ENCODE data around the gene ACP2. TPM values are rescaled to one million over a fixed set of nuclear protein-coding genes. Genes with fewer than 3 reads are reported as not detected.

Gene ACP2, protein sequence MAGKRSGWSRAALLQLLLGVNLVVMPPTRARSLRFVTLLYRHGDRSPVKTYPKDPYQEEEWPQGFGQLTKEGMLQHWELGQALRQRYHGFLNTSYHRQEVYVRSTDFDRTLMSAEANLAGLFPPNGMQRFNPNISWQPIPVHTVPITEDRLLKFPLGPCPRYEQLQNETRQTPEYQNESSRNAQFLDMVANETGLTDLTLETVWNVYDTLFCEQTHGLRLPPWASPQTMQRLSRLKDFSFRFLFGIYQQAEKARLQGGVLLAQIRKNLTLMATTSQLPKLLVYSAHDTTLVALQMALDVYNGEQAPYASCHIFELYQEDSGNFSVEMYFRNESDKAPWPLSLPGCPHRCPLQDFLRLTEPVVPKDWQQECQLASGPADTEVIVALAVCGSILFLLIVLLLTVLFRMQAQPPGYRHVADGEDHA
- polyA plus RNA-seq = 87.3 TPM
- long read RNA-seq, donor 1, transcript ACP2-201 (11 exons, 2,203 nt) = major isoform, 12 of 12 reads
- long read RNA-seq, donor 1, partial matches to known transcripts = 0 of 12 reads
- long read RNA-seq, donor 1, other reads (novel, unspliced or antisense) = 0 of 12 reads
- long read RNA-seq, donor 2, transcript ACP2-201 (11 exons, 2,203 nt) = major isoform, 16 of 27 reads
- long read RNA-seq, donor 2, partial matches to known transcripts = 8 of 27 reads
- long read RNA-seq, donor 2, other reads (novel, unspliced or antisense) = 0 of 27 reads
- long read RNA-seq, donor 3 = 0 reads
- long read RNA-seq, donor 4 = 0 reads
- long read RNA-seq, donor 5, partial matches to known transcripts = 24 of 35 reads
- long read RNA-seq, donor 5, other reads (novel, unspliced or antisense) = 6 of 35 reads
- long read RNA-seq, donor 6, transcript ACP2-201 (11 exons, 2,203 nt) = major isoform, 13 of 22 reads
- long read RNA-seq, donor 6, partial matches to known transcripts = 5 of 22 reads
- long read RNA-seq, donor 6, other reads (novel, unspliced or antisense) = 0 of 22 reads
- long read RNA-seq, donor 7, partial matches to known transcripts = 6 of 9 reads
- long read RNA-seq, donor 7, other reads (novel, unspliced or antisense) = 0 of 9 reads
- long read RNA-seq, donor 8, transcript ACP2-201 (11 exons, 2,203 nt) = major isoform, 17 of 214 reads
- long read RNA-seq, donor 8, partial matches to known transcripts = 178 of 214 reads
- long read RNA-seq, donor 8, other reads (novel, unspliced or antisense) = 18 of 214 reads
- long read RNA-seq, donor 9, transcript ACP2-201 (11 exons, 2,203 nt) = major isoform, 14 of 15 reads
- long read RNA-seq, donor 9, partial matches to known transcripts = 0 of 15 reads
- long read RNA-seq, donor 9, other reads (novel, unspliced or antisense) = 0 of 15 reads
- long read RNA-seq, donor 10, transcript ACP2-201 (11 exons, 2,203 nt) = major isoform, 18 of 24 reads
- long read RNA-seq, donor 10, partial matches to known transcripts = 5 of 24 reads
- long read RNA-seq, donor 10, other reads (novel, unspliced or antisense) = 0 of 24 reads
- long read RNA-seq, donor 11, transcript ACP2-201 (11 exons, 2,203 nt) = major isoform, 14 of 18 reads
- long read RNA-seq, donor 11, partial matches to known transcripts = 0 of 18 reads
- long read RNA-seq, donor 11, other reads (novel, unspliced or antisense) = 0 of 18 reads

DNA sequence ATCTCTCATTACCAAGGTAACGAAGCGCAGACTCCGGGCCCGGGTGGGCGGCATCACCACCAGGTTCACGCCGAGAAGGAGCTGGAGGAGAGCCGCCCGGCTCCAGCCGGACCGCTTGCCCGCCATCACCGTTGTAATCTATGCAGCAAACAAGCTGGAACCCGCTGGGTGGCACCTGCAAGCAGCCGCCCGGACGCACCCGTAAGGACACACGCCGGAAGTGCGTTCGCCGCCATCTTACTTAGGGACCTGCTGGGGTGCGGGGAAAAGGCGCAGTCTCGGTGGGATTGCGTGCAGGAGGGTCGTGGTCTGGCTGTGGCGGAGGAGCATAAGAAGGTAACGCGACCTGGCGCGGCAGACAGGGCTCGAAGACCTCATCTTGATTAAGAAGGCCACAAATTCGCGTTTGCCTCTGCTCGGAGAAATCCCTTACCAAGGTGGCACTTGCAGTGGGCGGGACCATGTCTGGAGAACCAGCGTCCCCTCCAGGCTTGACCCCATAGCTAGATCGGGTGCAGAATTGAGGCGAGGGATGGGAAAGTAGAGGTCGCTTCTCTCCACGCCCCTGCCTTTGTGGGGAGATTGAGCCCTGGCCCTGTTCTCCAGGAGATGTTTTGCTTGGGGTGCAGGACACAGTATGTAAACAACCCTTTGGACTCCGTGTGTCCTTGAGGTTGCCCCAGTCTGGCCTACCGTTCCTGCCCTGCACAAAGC, at the start of gene ACP2:
ACP2 (minus strand) TSS at position 151 of the 714 bp plus-strand sequence; CDS start at position 126, 25 bp downstream.
- Histone ChIP-seq H3K4me3 (ENCODE audit: low read length) (peak within 1 kb of the TSS; percentile 91), H3K9me3 (ENCODE audit: control insufficient read depth, low read depth, low read length) (no peaks in the 10 kb centered on the region), H3K4me1 (ENCODE audit: control insufficient read depth, insufficient read depth, low read length) (peaks cover 42% of the 10 kb centered on the region), H3K27me3 (ENCODE audit: control insufficient read depth, insufficient read depth, low read length) (no peaks in the 10 kb centered on the region), H3K27ac (ENCODE audit: low read length) (peak within 1 kb of the TSS; percentile 85), H3K36me3 (ENCODE audit: control insufficient read depth, insufficient read depth, low read length) (peaks cover 29% of the 10 kb centered on the region)
- DNase-seq = peak; percentile 85 to 94
- no CpG with 5 or more reads among the region's 45 CpGs for WGBS (ENCODE audit: insufficient coverage, low lambda C conversion rate)

DNA sequence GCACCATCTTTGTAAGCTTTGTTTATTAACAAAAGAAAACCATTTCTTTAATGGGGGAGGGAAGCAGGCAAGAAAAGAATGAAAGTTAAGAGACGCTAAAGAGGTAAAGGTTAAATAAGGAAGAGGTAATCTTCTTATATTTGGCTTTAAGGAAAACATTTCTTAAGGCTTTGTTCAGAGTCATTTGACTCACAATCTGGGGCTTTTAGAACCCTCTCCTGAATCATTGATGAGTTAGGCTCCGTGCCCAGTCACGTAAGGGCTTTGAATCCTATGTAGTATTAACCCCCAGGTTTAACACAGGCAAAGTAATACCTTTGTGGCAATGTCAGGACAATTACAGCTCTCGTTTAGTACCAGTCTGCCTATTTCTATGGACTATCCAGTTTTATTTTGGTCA, 47.4 kb upstream of the ACP2 start:
- H3K27ac ChIP-seq (ENCODE audit: low read length) = no peak overlapping the region
- peaks cover 69% of the 10 kb centered on the region for H3K36me3 ChIP-seq (ENCODE audit: control insufficient read depth, insufficient read depth, low read length)
- WGBS (ENCODE audit: insufficient coverage, low lambda C conversion rate) = 100% methylated on average over 1 of the region's 4 CpGs
- DNase-seq = no peak
- peaks cover 12% of the 10 kb centered on the region for H3K9me3 ChIP-seq (ENCODE audit: control insufficient read depth, low read depth, low read length)
- no peaks in the 10 kb centered on the region for H3K27me3 ChIP-seq (ENCODE audit: control insufficient read depth, insufficient read depth, low read length)
- no peak overlapping the region for H3K4me3 ChIP-seq (ENCODE audit: low read length)
- no peaks in the 10 kb centered on the region for H3K4me1 ChIP-seq (ENCODE audit: control insufficient read depth, insufficient read depth, low read length)

DNA sequence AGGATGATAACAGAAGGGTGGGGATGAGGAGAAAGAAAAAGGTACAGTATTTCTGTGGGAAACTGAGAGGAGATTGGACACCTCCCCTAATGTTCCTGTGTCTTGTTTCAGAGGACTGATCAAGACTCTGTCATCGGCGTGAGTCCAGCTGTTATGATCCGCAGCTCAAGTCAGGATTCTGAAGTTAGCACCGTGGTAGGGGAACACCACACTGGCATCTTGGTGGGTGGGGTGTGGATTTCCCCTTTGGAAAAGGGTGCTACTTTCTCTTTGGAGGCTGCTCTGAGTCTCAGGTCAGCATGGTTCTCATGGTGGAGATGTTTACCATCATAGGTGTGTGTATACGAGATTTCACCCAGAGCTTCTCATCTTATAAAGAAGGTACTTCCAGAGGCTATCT, 46.8 kb upstream of the ACP2 start:
- 100% methylated on average over 1 of the region's 5 CpGs for WGBS (ENCODE audit: insufficient coverage, low lambda C conversion rate)
- H3K9me3 ChIP-seq (ENCODE audit: control insufficient read depth, low read depth, low read length) = peaks cover 12% of the 10 kb centered on the region
- no peak for DNase-seq
- H3K4me3 ChIP-seq (ENCODE audit: low read length) = no peak overlapping the region
- H3K27me3 ChIP-seq (ENCODE audit: control insufficient read depth, insufficient read depth, low read length) = no peaks in the 10 kb centered on the region
- peaks cover 74% of the 10 kb centered on the region for H3K36me3 ChIP-seq (ENCODE audit: control insufficient read depth, insufficient read depth, low read length)
- no peaks in the 10 kb centered on the region for H3K4me1 ChIP-seq (ENCODE audit: control insufficient read depth, insufficient read depth, low read length)
- no peak overlapping the region for H3K27ac ChIP-seq (ENCODE audit: low read length)

DNA sequence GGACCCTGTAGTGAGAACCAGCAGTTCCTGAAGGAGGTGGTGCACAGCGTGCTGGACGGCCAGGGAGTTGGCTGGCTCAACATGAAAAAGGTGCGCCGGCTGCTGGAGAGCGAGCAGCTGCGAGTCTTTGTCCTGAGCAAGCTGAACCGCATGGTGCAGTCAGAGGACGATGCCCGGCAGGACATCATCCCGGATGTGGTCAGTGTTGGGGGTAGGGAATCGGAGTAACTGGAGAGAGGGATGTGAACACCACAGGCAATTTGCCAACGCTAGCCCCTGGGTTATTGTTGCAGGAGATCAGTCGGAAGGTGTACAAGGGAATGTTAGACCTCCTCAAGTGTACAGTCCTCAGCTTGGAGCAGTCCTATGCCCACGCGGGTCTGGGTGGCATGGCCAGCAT, 41.2 kb upstream of the ACP2 start:
- Histone ChIP-seq H3K9me3 (ENCODE audit: control insufficient read depth, low read depth, low read length) (no peaks in the 10 kb centered on the region), H3K4me1 (ENCODE audit: control insufficient read depth, insufficient read depth, low read length) (no peaks in the 10 kb centered on the region), H3K27me3 (ENCODE audit: control insufficient read depth, insufficient read depth, low read length) (no peaks in the 10 kb centered on the region), H3K36me3 (ENCODE audit: control insufficient read depth, insufficient read depth, low read length) (peaks cover 90% of the 10 kb centered on the region), H3K4me3 (ENCODE audit: low read length) (no peak overlapping the region), H3K27ac (ENCODE audit: low read length) (no peak overlapping the region)
- DNase-seq = no peak
- no CpG with 5 or more reads among the region's 15 CpGs for WGBS (ENCODE audit: insufficient coverage, low lambda C conversion rate)

DNA sequence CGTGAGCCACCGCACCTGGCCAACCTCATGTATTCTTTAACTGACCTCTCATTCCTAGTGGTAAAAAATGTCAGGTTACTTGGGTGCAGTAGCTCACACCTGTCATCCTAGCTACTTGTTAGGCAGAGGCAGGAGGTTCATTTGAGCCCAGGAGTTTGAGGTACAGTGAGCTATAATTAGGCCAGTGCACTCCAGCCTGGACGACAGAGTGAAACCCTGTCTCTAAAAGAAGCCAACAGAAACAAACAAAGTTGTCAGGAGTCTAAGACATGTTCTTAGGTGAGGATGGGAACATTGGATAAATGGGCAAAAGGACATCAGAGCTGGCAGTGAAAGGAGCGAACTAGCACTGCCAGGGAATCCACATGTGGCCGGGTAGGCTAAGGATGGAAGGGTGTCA, 39.5 kb upstream of the ACP2 start:
- H3K4me3 ChIP-seq (ENCODE audit: low read length) = no peak overlapping the region
- H3K27me3 ChIP-seq (ENCODE audit: control insufficient read depth, insufficient read depth, low read length) = no peaks in the 10 kb centered on the region
- H3K27ac ChIP-seq (ENCODE audit: low read length) = no peak overlapping the region
- WGBS (ENCODE audit: insufficient coverage, low lambda C conversion rate) = 89% methylated on average over 1 of the region's 5 CpGs
- DNase-seq = no peak
- H3K4me1 ChIP-seq (ENCODE audit: control insufficient read depth, insufficient read depth, low read length) = no peaks in the 10 kb centered on the region
- peaks cover 95% of the 10 kb centered on the region for H3K36me3 ChIP-seq (ENCODE audit: control insufficient read depth, insufficient read depth, low read length)
- no peaks in the 10 kb centered on the region for H3K9me3 ChIP-seq (ENCODE audit: control insufficient read depth, low read depth, low read length)

DNA sequence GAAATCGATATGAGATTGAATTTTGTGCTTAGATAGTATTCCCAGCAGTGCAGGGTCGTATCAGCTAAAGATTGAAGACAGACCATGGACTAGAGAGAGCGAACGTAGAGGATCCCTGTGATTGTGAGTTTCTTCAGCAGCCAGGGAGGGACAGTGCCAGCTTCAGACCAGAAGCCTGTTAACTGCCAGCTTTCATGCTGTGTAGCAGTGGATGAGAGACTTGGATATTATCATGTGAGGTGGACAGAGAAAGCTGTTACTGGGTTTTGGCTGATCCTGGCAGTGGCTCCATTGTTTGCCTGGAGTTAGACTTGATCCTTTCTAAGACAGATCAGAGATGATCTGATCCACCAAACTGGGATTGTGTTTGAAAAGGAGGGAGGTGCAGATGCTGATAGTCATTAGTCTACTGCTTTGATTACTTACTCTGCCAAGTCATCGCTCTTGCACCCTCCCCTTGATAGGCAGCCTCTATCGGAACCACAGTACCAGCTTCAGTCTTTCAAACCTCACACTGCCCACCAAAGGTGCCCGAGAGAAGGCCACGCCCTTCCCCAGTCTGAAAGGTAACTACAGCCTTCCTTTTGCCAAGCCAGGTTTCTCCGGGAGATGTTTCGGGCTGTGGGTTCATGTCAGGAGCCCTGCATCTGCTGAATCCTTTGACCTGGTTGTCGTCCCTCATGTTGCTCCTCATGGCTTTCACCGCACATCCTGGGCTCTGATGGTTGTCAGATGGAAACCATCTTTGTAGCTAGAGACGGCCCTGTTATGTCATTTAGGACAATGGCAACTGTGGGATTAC, 37.6 kb upstream of the ACP2 start:
- 80% methylated on average over 1 of the region's 13 CpGs for WGBS (ENCODE audit: insufficient coverage, low lambda C conversion rate)
- H3K27me3 ChIP-seq (ENCODE audit: control insufficient read depth, insufficient read depth, low read length) = no peaks in the 10 kb centered on the region

DNA sequence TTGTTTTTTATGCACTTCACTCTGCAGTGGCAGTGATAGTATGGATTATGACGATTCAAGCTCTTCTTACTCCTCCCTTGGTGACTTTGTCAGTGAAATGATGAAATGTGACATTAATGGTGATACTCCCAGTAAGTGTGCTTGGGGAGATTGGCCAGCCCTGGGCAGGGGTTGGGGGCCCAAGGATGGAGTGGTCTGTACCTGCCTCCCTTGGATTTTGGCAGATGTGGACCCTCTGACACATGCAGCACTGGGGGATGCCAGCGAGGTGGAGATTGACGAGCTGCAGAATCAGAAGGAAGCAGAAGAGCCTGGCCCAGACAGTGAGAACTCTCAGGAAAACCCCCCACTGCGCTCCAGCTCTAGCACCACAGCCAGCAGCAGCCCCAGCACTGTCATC, 35.5 kb upstream of the ACP2 start:
- H3K27me3 ChIP-seq (ENCODE audit: control insufficient read depth, insufficient read depth, low read length) = no peaks in the 10 kb centered on the region
- WGBS (ENCODE audit: insufficient coverage, low lambda C conversion rate) = no CpG with 5 or more reads among the region's 4 CpGs
- no peak overlapping the region for H3K4me3 ChIP-seq (ENCODE audit: low read length)
- no peak for DNase-seq
- no peak overlapping the region for H3K27ac ChIP-seq (ENCODE audit: low read length)
- H3K36me3 ChIP-seq (ENCODE audit: control insufficient read depth, insufficient read depth, low read length) = peaks cover 89% of the 10 kb centered on the region
- no peaks in the 10 kb centered on the region for H3K4me1 ChIP-seq (ENCODE audit: control insufficient read depth, insufficient read depth, low read length)
- H3K9me3 ChIP-seq (ENCODE audit: control insufficient read depth, low read depth, low read length) = no peaks in the 10 kb centered on the region

More for the DNA sequence above, 37.6 kb upstream of the ACP2 start:
- no peak for DNase-seq
- Histone ChIP-seq H3K27ac (ENCODE audit: low read length) (no peak overlapping the region), H3K4me3 (ENCODE audit: low read length) (no peak overlapping the region), H3K9me3 (ENCODE audit: control insufficient read depth, low read depth, low read length) (no peaks in the 10 kb centered on the region), H3K36me3 (ENCODE audit: control insufficient read depth, insufficient read depth, low read length) (peaks cover 91% of the 10 kb centered on the region), H3K4me1 (ENCODE audit: control insufficient read depth, insufficient read depth, low read length) (no peaks in the 10 kb centered on the region)

DNA sequence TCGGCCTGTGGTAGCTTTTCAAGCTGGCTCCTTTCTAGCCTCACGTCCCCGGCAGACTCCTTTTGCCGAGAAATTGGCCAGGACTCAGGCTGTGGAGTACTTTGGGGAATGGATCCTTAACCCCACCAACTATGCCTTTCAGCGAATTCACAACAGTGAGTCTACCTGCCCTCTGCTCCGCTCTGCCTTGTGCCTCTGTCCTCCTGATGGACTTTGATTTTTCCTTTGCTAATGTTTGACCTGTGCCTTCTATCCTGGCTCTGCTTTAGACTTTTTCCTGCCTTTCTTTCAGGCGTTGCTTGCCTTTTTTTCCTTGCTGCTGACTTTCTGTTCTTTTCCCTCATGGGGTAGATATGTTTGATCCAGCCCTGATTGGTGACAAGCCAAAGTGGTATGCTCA, 33.8 kb upstream of the ACP2 start:
- 92% methylated on average over 2 of the region's 7 CpGs for WGBS (ENCODE audit: insufficient coverage, low lambda C conversion rate)
- no peak overlapping the region for H3K27ac ChIP-seq (ENCODE audit: low read length)
- peaks cover 86% of the 10 kb centered on the region for H3K36me3 ChIP-seq (ENCODE audit: control insufficient read depth, insufficient read depth, low read length)
- no peaks in the 10 kb centered on the region for H3K9me3 ChIP-seq (ENCODE audit: control insufficient read depth, low read depth, low read length)
- H3K4me1 ChIP-seq (ENCODE audit: control insufficient read depth, insufficient read depth, low read length) = no peaks in the 10 kb centered on the region
- H3K27me3 ChIP-seq (ENCODE audit: control insufficient read depth, insufficient read depth, low read length) = no peaks in the 10 kb centered on the region
- DNase-seq = no peak
- H3K4me3 ChIP-seq (ENCODE audit: low read length) = no peak overlapping the region

DNA sequence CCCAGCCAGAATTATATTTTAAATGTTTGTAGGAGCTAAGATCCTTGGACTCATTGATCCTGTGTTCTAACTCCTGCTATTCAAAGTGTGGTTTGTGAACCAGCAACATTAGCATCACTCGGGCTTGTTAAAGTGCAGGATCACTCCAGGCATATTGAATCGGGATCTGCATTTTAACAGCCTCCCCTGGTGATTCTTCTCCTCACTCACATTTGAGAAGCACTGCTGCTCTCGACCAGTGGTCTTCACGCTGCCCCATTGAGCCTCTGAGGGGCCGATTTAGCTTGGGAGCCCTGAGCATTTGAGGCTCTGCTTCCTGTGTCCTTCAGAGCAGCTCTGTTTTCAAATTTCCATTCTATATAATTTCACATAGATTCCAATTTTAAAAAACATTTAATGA, 32.2 kb upstream of the ACP2 start:
- Histone ChIP-seq H3K27ac (ENCODE audit: low read length) (no peak overlapping the region), H3K9me3 (ENCODE audit: control insufficient read depth, low read depth, low read length) (no peaks in the 10 kb centered on the region), H3K4me3 (ENCODE audit: low read length) (no peak overlapping the region), H3K36me3 (ENCODE audit: control insufficient read depth, insufficient read depth, low read length) (peaks cover 86% of the 10 kb centered on the region), H3K27me3 (ENCODE audit: control insufficient read depth, insufficient read depth, low read length) (no peaks in the 10 kb centered on the region), H3K4me1 (ENCODE audit: control insufficient read depth, insufficient read depth, low read length) (no peaks in the 10 kb centered on the region)
- DNase-seq = no peak
- no CpG with 5 or more reads among the region's 5 CpGs for WGBS (ENCODE audit: insufficient coverage, low lambda C conversion rate)

Data from large intestine (tissue), 12 donors.